ENCODE results near the gene PRSS53. TPM values are rescaled to one million over a fixed set of nuclear protein-coding genes. Genes with fewer than 3 reads are reported as not detected.

The PRSS53 gene
- polyA plus RNA-seq, 1 of the 3 experiments (the other 2 are of a cell fraction), result 3.1 TPM

- Histone ChIP-seq H3K36me3 (replicated peaks in 1 of 2; ENCODE audit: control insufficient read depth in 1 of 2, insufficient read depth in 2 of 2, low read length in 1 of 2) (peaks cover 27 to 35% of the 10 kb centered on the region in 2 experiments), H3K27me3 (ENCODE audit: insufficient read depth) (no peaks in the 10 kb centered on the region), H3K79me2 (ENCODE audit: insufficient read depth) (peaks cover 40% of the 10 kb centered on the region), H3K4me3 (ENCODE audit: low read depth in 2 of 2, low read length in 1 of 2) (peak within 1 kb of the TSS; percentile 61 to 95), H2AFZ (ENCODE audit: low read depth) (0 out of 2 replicates have a peak within 1 kb of the TSS, but pooled peaks have one; percentile 48), H3K9me2 (no peaks in the 10 kb centered on the region), H3F3A (replicated peaks; ENCODE audit: insufficient read depth) (peaks cover 17% of the 10 kb centered on the region), H3K4me1 (ENCODE audit: control insufficient read depth in 1 of 2, insufficient read depth in 2 of 2, low read depth in 1 of 2, low read length in 1 of 2) (peaks cover 6 to 8% of the 10 kb centered on the region in 2 experiments; a peak in 2 of 4 replicates), H3K9ac (peak within 1 kb of the TSS; percentile 87), H3K27ac (ENCODE audit: low read depth in 2 of 2, low read length in 1 of 2) (peak within 1 kb of the TSS; percentile 74 to 83), H4K20me1 (ENCODE audit: insufficient read depth) (peaks cover 5% of the 10 kb centered on the region; the same call in 1 of the 2 replicates), H3K9me3 (no peaks in the 10 kb centered on the region), H3K4me2 (peak within 1 kb of the TSS; percentile 98)
- peak; percentile 98 for DNase-seq
- TF ChIP-seq RAD21 (IDR thresholded peaks at IDR 0.05; ENCODE audit: low read length) (peak; percentile 12; the same call in 1 of the 2 replicates), ELF1 (IDR thresholded peaks at IDR 0.05) (peak; percentile 45; the same call in 1 of the 2 replicates), ZBTB33 (IDR thresholded peaks at IDR 0.05; ENCODE audit: borderline replicate concordance, low read depth) (peak; percentile 49; the same call in 1 of the 2 replicates), JUND (IDR thresholded peaks at IDR 0.05) (no peak), MXI1 (IDR thresholded peaks at IDR 0.05; ENCODE audit: low read depth, low read length) (peak; percentile 70; the same call in 1 of the 2 replicates), MAX (IDR thresholded peaks at IDR 0.05; ENCODE audit: low read depth) (peak; percentile 28; the same call in 1 of the 2 replicates), TAF1 (IDR thresholded peaks at IDR 0.05; ENCODE audit: borderline replicate concordance, low read depth, low read length) (peak; percentile 87), CHD2 (IDR thresholded peaks at IDR 0.05; ENCODE audit: low read length, partially characterized antibody) (peak; percentile 87), NRF1 (IDR thresholded peaks at IDR 0.05; ENCODE audit: low read depth, low read length) (no peak), REST (IDR thresholded peaks at IDR 0.05; ENCODE audit: low read depth, low read length) (no peak), SIN3A (IDR thresholded peaks at IDR 0.05; ENCODE audit: borderline replicate concordance, low read depth, low read length) (no peak), POLR2AphosphoS5 (IDR thresholded peaks at IDR 0.05; ENCODE audit: low read depth, low read length) (peak; percentile 95), YY1 (IDR thresholded peaks at IDR 0.05; ENCODE audit: low read depth) (peak; percentile 94), PBX3 (IDR thresholded peaks at IDR 0.05) (peak; percentile 61), GABPA (IDR thresholded peaks at IDR 0.05; ENCODE audit: low read depth) (peak; percentile 97), FOXJ3 (CRISPR knock-in tag; IDR thresholded peaks at IDR 0.05) (no peak)
- ChIA-PET CTCF (interaction anchor here (0.8 to 3.9 kb wide), 5 partner anchors 14 to 326 kb away, joined by 3 to 28 read pairs (median 3); no protein-coding TSS in a partner anchor), POLR2A (interaction anchor here (0.6 to 2.9 kb wide), 23 partner anchors 9 to 596 kb away, joined by 3 to 43 read pairs (median 5); partner anchors contain the start of genes BCKDK, FUS, PRSS8 and STX4)
- 2% methylated on average over 53 of the region's 68 CpGs for WGBS (ENCODE audit: low lambda C conversion rate)
These were observed 28.9 kb upstream of the PRSS53 start, which contains the start of gene KAT8 for GRCh38 chr16:31117384-31118222. Gene KAT8, plus strand, starts transcription at chr16:31117664. Its CDS starts 18 bp downstream, at chr16:31117682.
